GM12891 (cell line): ENCODE results near the gene BMP6.

Source experiments
- POLR2A ChIP-seq: IDR thresholded peaks from 2 replicates; pipeline ENCODE4 v1.6.1; 2011; ENCODE audit warnings: low read depth, low read length, control low read depth
- POLR2AphosphoS5 ChIP-seq: IDR thresholded peaks from 2 replicates; pipeline ENCODE4 v1.6.1; 2011; ENCODE audit warnings: low read depth, low read length, control low read depth
- POU2F2 ChIP-seq: IDR thresholded peaks from 2 replicates; pipeline ENCODE4 v1.6.1; 2011; ENCODE audit warnings: low read depth, mild to moderate bottlenecking, control low read depth, low read length, moderate library complexity
- SPI1 ChIP-seq: IDR thresholded peaks from 2 replicates; pipeline ENCODE4 v1.6.1; 2011; ENCODE audit warnings: low read depth, low read length, control low read depth
- TAF1 ChIP-seq: IDR thresholded peaks from 2 replicates; pipeline ENCODE4 v1.6.1; 2011; ENCODE audit warnings: low read depth, low read length, control low read depth

- no peak for TF ChIP-seq POLR2A
- no peak for TF ChIP-seq POLR2AphosphoS5
- TF ChIP-seq TAF1, result no peak
- TF ChIP-seq SPI1, result no peak
- no peak for TF ChIP-seq POU2F2
These were observed 20.0 kb downstream of the BMP6 start for GRCh38 chr6:7745942-7746341.
